DMS114 treated with DMSO at 0.1 percent for 48 hours (cell line): ENCODE measurements around the gene NDE1.
"Not testable (repeated sequence)": the region's sequence is repeated elsewhere in the genome, so short reads cannot be mapped to it uniquely, and the experiment has no call there.

ENCODE experiments used
- DNase-seq: peaks from one replicate; lab custom pipeline; 2025; ENCODE audit not compliant: unreplicated experiment; lab: John Stamatoyannopoulos, UW

The NDE1 gene

GRCh38 chr16:15650019-15650697 is at the start of gene NDE1:
Gene NDE1, plus strand, starts transcription at chr16:15650245. Its CDS starts 14,534 bp downstream, at chr16:15664779.
- DNase-seq: peak; percentile 73

- no peak for DNase-seq
Measured at GRCh38 chr16:15601212-15601879, 48.7 kb upstream of the NDE1 start.

GRCh38 chr16:15602285-15603044 is 47.6 kb upstream of the NDE1 start:
- no peak for DNase-seq

- no peak for DNase-seq
Measured at GRCh38 chr16:15604460-15605440, 45.3 kb upstream of the NDE1 start.

- no peak for DNase-seq
Measured at GRCh38 chr16:15605839-15606517, 44.1 kb upstream of the NDE1 start.

- no peak for DNase-seq
Measured at GRCh38 chr16:15606518-15607220, 43.4 kb upstream of the NDE1 start.

GRCh38 chr16:15607221-15607699 is 42.8 kb upstream of the NDE1 start:
- not testable (repeated sequence) for DNase-seq

GRCh38 chr16:15607700-15608396 is 42.2 kb upstream of the NDE1 start:
- DNase-seq: no peak

GRCh38 chr16:15608398-15609285 is 41.4 kb upstream of the NDE1 start:
- DNase-seq: no peak

GRCh38 chr16:15609286-15609649 is 40.8 kb upstream of the NDE1 start:
- DNase-seq: no peak

GRCh38 chr16:15610369-15610871 is 39.6 kb upstream of the NDE1 start:
- no peak for DNase-seq

- DNase-seq: no peak
Measured at GRCh38 chr16:15611610-15612009, 38.4 kb upstream of the NDE1 start.

- DNase-seq: no peak
Measured at GRCh38 chr16:15613676-15614075, 36.4 kb upstream of the NDE1 start.

- DNase-seq: no peak
Measured at GRCh38 chr16:15616012-15616411, 34.0 kb upstream of the NDE1 start.

- no peak for DNase-seq
Measured at GRCh38 chr16:15616475-15617165, 33.4 kb upstream of the NDE1 start.

- DNase-seq: no peak
Measured at GRCh38 chr16:15617901-15618300, 32.1 kb upstream of the NDE1 start.

- DNase-seq: no peak
Measured at GRCh38 chr16:15618392-15618791, 31.7 kb upstream of the NDE1 start.
